Measurements from ENCODE around the gene TRPV2.
"Not testable (repeated sequence)": the region's sequence is repeated elsewhere in the genome, so short reads cannot be mapped to it uniquely, and the experiment has no call there.

Gene TRPV2

GRCh38 chr17:16395887-16396286 lies 19.5 kb upstream of the TRPV2 start:
- ATAC-seq; H3K4me3 Mint-ChIP-seq; DNase-seq (ENCODE audit: low spot score in 2 of 2); H3K9me3 Mint-ChIP-seq; H3K27ac Mint-ChIP-seq; H3K4me1 Mint-ChIP-seq; H3K36me3 Mint-ChIP-seq: not testable (repeated sequence)

DNA sequence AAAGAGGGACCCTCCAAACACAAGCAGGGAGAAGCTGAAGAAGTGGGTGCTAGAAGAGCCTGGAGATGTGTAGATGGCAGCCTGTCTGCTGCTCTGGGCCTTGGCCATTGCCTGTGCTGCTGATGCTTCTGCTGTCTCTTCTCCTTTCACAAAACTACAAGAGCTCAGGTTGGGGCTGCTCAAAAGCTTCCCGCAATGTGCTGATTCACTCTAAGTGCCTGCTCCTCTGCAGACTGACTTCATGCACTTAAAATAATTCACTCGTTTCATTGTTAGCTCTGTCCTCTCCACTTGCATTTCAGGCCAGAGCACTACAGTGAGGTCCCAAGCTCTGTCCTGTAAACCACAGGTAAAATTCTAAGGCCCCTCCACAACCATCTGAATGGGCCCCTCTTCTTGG lies 18.7 kb upstream of the TRPV2 start:
- H3K9me3 Mint-ChIP-seq, H3K27ac Mint-ChIP-seq: not testable (repeated sequence)

GRCh38 chr17:16398270-16399267 lies 16.8 kb upstream of the TRPV2 start:
- DNase-seq (ENCODE audit: low spot score in 2 of 2): no peak
- Mint-ChIP-seq H3K4me1 (peaks cover 7% of the 10 kb centered on the region), H3K4me3 (no peak overlapping the region), H3K27ac (peak overlapping the region; percentile 50), H3K9me3 (no peaks in the 10 kb centered on the region), H3K36me3 (no peaks in the 10 kb centered on the region)
- ATAC-seq: peak; percentile 71

More for the DNA sequence above, 18.7 kb upstream of the TRPV2 start:
- not testable (repeated sequence) for H3K4me1 Mint-ChIP-seq; H3K4me3 Mint-ChIP-seq; H3K36me3 Mint-ChIP-seq; DNase-seq (ENCODE audit: low spot score in 2 of 2); ATAC-seq

DNA sequence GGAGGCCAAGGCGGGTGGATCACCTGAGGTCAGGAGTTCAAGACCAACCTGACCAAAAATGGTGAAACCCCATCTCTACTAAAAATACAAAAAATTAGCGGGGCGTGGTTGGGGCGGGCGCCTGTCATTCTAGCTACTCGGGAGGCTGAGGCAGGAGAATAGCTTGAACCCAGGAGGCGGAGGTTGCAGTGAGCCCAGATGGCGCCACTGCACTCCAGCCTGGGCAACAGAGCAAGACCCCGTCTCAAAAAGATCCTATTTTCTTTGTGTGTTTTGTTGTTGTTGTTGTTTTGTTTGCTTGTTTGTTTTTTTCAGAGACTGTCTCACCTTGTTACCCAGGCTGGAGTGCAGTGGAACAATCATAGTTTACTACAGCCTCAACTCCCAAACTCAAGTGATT lies 11.5 kb upstream of the TRPV2 start:
- DNase-seq (ENCODE audit: low spot score in 2 of 2); H3K36me3 Mint-ChIP-seq; H3K4me1 Mint-ChIP-seq; H3K4me3 Mint-ChIP-seq; ATAC-seq; H3K27ac Mint-ChIP-seq; H3K9me3 Mint-ChIP-seq: not testable (repeated sequence)

- DNase-seq (ENCODE audit: low spot score in 2 of 2) (no peak), ATAC-seq (no peak)
- Mint-ChIP-seq H3K4me3 (peak overlapping the region; percentile 51), H3K4me1 (peaks cover 6% of the 10 kb centered on the region), H3K27ac (no peak overlapping the region), H3K9me3 (no peaks in the 10 kb centered on the region), H3K36me3 (no peaks in the 10 kb centered on the region)
These were observed 8.4 kb upstream of the TRPV2 start for GRCh38 chr17:16406742-16407674.

DNA sequence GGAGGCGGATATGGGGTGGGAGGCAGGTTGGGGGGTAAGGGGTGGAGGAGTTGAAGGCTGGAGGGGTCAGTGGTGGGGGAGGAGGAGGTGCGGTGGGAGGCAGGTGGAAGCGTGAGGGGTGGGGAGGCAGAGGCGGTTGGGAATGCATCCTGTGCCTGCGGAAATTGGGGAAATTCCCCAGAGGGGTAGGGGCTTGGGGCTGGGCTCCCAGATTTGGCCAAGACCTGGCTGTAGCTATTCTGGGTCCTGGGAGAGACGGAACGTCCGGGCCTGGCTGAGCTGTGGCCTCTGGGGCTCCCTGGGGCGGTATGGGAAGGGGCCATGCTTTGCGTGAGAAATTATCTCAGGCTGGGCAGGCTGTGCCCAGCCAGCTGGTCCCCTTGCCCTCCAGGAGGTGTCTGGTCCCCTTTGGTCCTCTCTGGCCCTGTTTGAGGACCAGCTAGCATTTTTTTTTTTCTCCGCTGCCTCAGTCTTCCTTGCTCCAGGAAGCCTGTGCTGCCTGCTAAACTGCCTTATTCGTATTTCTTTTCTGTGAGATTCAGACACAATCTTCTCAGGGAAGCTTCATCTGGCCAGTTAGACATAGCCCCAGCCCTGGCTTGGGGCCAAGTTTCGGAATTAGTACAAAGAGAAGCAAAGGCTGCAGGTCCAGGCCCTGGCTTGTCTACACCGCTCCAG lies 7.3 kb upstream of the TRPV2 start:
- Mint-ChIP-seq H3K4me3 (no peak overlapping the region), H3K9me3 (no peaks in the 10 kb centered on the region)
- no peak for DNase-seq (ENCODE audit: low spot score in 2 of 2)

GRCh38 chr17:16417399-16417798 lies 2.0 kb downstream of the TRPV2 start:
- Mint-ChIP-seq H3K4me1 (peaks cover 61% of the 10 kb centered on the region), H3K36me3 (peaks cover 60% of the 10 kb centered on the region), H3K4me3 (peak overlapping the region; percentile 98), H3K9me3 (no peaks in the 10 kb centered on the region), H3K27ac (peak overlapping the region; percentile 99)
- no peak for DNase-seq (ENCODE audit: low spot score in 2 of 2)
- ATAC-seq: no peak

More for the DNA sequence above, 7.3 kb upstream of the TRPV2 start:
- peak; percentile 68 for ATAC-seq
- H3K27ac Mint-ChIP-seq: no peak overlapping the region
- H3K36me3 Mint-ChIP-seq: no peaks in the 10 kb centered on the region
- H3K4me1 Mint-ChIP-seq: peaks cover 6% of the 10 kb centered on the region

GRCh38 chr17:16417896-16418684 lies 2.7 kb downstream of the TRPV2 start:
- peaks cover 61% of the 10 kb centered on the region for H3K4me1 Mint-ChIP-seq
- H3K9me3 Mint-ChIP-seq: no peaks in the 10 kb centered on the region
- peaks cover 67% of the 10 kb centered on the region for H3K36me3 Mint-ChIP-seq
- peak overlapping the region; percentile 99 for H3K27ac Mint-ChIP-seq
- H3K4me3 Mint-ChIP-seq: peak overlapping the region; percentile 98
- DNase-seq (ENCODE audit: low spot score in 2 of 2) (no peak), ATAC-seq (no peak)

DNA sequence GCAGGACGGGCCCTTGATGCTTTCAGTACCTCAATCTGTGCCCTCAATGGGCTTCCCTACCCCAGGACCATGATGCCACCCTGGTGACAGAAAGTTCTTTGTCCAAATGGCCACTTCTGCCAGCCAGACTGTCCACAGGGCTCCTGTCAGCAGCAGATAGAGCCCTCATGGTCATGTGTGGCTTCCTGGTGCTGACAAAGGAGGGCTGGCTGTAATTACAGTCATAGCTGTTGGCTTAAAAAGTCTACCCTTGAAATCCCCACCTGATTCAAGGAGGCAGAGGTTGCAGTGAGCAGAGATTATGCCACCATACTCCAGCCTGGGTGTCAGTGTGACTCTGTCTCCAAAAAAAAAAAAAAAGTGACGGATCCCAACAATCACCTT lies 3.3 kb downstream of the TRPV2 start:
- DNase-seq (ENCODE audit: low spot score in 2 of 2) (no peak), ATAC-seq (peak; percentile 59)
- Mint-ChIP-seq H3K27ac (peak overlapping the region; percentile 99), H3K36me3 (peaks cover 73% of the 10 kb centered on the region), H3K9me3 (no peaks in the 10 kb centered on the region), H3K4me1 (peaks cover 61% of the 10 kb centered on the region), H3K4me3 (peak overlapping the region; percentile 98)

GRCh38 chr17:16419074-16419928 lies 3.9 kb downstream of the TRPV2 start:
- peaks cover 79% of the 10 kb centered on the region for H3K36me3 Mint-ChIP-seq
- H3K9me3 Mint-ChIP-seq: no peaks in the 10 kb centered on the region
- DNase-seq (ENCODE audit: low spot score in 2 of 2) (peak in 1 of 2 donors; percentile 81), ATAC-seq (peak; percentile 85)
- H3K4me1 Mint-ChIP-seq: peaks cover 57% of the 10 kb centered on the region
- peak overlapping the region; percentile 99 for H3K27ac Mint-ChIP-seq
- H3K4me3 Mint-ChIP-seq: peak overlapping the region; percentile 98

- peak overlapping the region; percentile 98 for H3K4me3 Mint-ChIP-seq
- H3K4me1 Mint-ChIP-seq: peaks cover 51% of the 10 kb centered on the region
- no peaks in the 10 kb centered on the region for H3K9me3 Mint-ChIP-seq
- ATAC-seq (peak; percentile 15), DNase-seq (ENCODE audit: low spot score in 2 of 2) (peak; percentile 46 to 78)
- H3K36me3 Mint-ChIP-seq: peaks cover 85% of the 10 kb centered on the region
- peak overlapping the region; percentile 99 for H3K27ac Mint-ChIP-seq
These were observed 4.5 kb downstream of the TRPV2 start for GRCh38 chr17:16419929-16420271.

DNA sequence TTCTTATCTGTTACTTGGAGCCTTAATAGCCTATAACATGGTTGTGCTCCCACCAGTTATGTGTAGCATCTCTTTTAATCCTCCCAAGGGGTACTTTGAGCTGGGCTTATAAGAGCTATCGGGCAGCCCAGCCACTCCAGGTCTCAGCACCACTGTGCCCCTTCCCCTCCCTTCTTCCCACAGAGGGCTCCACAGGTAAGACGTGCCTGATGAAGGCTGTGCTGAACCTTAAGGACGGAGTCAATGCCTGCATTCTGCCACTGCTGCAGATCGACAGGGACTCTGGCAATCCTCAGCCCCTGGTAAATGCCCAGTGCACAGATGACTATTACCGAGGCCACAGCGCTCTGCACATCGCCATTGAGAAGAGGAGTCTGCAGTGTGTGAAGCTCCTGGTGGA lies 7.0 kb downstream of the TRPV2 start:
- ATAC-seq (no peak), DNase-seq (ENCODE audit: low spot score in 2 of 2) (no peak)
- H3K9me3 Mint-ChIP-seq: no peaks in the 10 kb centered on the region
- no peak overlapping the region for H3K27ac Mint-ChIP-seq
- no peak overlapping the region for H3K4me3 Mint-ChIP-seq
- H3K4me1 Mint-ChIP-seq: peaks cover 43% of the 10 kb centered on the region
- H3K36me3 Mint-ChIP-seq: peaks cover 99% of the 10 kb centered on the region

DNA sequence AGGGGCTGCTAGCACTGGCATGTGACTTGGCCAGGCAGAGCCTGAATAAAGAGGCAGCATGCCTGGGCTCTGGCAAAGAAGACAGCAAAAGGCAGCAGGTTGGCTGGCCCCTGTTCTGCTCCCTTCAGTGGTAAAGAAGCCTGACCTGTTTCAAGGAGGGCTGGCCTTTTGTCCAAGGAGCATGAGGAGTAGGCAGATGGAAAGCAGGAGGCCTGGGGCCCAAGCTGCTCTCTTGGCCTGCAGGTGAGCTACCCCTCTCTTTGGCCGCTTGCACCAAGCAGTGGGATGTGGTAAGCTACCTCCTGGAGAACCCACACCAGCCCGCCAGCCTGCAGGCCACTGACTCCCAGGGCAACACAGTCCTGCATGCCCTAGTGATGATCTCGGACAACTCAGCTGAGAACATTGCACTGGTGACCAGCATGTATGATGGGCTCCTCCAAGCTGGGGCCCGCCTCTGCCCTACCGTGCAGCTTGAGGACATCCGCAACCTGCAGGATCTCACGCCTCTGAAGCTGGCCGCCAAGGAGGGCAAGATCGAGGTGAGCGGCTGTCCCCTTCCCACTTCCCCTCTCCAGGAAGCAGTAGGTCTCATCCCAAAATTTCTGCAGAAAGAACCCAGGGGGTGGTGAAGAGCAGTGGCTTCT lies 8.0 kb downstream of the TRPV2 start:
- H3K36me3 Mint-ChIP-seq: peaks cover 99% of the 10 kb centered on the region
- DNase-seq (ENCODE audit: low spot score in 2 of 2) (no peak), ATAC-seq (no peak)
- H3K4me3 Mint-ChIP-seq: no peak overlapping the region
- H3K27ac Mint-ChIP-seq: no peak overlapping the region
- no peaks in the 10 kb centered on the region for H3K9me3 Mint-ChIP-seq
- peaks cover 34% of the 10 kb centered on the region for H3K4me1 Mint-ChIP-seq

All from stimulated activated effector memory CD8-positive, alpha-beta T cell treated with anti-CD3 and anti-CD28 coated beads, Interleukin-12 subunit alpha, Interleukin-12 subunit beta, amount 100 ng/mL, for 72 hours (primary cell).